Iris pigment epithelial cell (primary cell): Measurements from ENCODE around the gene NTM.
A peak's percentile ranks its signal among the peaks of the same experiment; 100 is the strongest.

Experiments
- DNase-seq: peaks from one replicate; pipeline ENCODE4 v3.0.0-alpha.2; 2011; ENCODE audit warnings: low read depth

NTM gene

DNA sequence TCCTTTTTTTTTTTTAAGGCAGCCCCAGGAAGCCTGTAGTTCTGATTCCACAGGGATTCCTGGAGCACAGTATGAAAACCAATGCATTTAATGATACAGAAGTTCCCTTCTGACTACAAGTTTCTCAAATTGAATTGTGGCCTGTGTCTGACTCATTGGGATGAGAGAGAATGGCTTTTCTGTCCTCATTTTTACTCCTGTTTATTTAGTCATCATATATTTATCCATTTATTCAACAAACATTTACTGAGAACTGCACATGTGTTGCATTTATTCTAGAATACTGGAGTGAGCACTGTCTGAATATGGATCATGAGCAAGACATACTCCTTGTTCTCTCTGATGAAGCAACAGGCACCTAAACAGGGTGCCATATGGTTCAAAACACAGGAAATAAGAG, 231.2 kb downstream of the NTM start:
- no peak for DNase-seq

DNA sequence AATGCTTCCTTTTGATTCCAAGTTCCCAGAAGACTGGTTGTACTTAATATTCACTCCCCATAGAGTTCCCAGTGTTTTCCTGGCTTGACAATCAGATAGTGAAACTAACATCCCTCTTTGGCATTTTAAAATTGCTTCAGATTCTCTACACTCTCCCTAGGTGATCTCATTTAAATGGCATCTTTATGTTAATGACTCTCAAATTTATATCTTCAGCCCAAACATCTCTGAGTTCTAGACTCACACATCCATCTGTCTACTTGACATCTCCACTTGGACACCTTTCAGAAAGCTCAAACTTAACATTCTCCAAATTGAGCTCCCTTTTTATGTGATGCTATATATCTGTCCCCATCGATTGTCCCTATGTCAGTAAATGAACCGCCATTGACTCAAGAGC, 232.0 kb downstream of the NTM start:
- DNase-seq = no peak

DNA sequence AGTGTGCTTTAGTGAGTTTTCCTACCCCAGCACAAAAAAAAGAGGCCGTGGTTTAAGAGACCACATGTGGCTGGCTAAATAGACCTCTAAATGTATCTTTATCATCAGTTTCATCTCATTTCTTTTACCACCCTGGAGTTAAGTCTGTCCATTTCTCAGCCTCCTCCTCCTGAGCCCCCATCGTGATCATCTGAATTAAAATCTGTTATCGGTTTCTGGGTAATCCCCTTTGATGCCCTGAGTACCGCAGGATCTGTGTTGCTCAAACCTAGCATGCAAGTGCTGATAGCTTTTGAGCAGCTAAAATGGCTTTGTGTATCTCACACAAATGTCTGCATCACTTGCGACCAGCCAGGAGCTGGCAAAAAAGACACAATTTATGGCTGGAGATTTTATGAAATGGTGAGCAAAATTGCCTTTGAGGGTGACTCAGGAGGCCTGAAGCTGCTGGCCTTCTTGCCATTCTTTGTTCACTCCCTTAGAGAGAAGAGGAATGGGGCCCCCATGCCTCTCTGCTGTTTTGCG, 236.5 kb downstream of the NTM start:
- DNase-seq = no peak

DNA sequence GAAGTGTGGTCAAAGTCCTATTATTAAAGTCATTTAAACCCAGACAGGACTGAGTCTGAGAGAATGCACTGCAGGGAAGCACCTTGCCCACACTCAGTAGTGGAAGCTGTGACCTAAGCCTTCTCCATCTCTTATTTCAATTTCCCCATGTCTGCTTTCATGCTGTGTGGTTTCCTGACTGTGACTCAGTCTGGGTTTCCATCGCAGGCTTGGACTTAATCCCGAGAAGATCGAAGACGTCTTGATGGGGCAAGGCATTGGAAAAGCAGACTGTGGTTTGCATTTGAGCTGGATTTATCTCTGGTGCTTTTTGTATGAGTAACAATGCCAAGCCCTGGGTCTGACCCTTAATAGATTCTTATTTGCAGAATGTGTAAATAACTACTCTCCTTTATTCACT, 238.9 kb downstream of the NTM start:
- peak; percentile 76 for DNase-seq

DNA sequence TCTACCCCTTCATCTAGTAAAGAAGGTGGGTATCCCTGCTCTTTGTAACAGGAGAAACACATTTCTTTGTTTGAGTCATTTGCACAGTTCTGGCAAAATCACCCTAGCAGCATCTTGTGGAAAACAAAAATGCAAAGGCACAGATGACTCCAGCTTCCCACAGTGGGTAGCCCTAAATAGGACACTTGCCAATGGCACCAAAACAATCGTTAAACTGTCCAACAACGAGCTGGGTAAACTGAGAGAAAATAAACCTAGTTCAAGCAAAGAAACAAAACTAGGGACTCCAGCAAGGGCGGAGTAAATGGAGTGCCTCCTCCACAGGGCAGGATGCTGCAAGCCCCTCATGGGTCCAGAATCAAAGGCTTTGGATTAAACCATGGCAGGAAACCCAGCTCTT, 239.5 kb downstream of the NTM start:
- no peak for DNase-seq

DNA sequence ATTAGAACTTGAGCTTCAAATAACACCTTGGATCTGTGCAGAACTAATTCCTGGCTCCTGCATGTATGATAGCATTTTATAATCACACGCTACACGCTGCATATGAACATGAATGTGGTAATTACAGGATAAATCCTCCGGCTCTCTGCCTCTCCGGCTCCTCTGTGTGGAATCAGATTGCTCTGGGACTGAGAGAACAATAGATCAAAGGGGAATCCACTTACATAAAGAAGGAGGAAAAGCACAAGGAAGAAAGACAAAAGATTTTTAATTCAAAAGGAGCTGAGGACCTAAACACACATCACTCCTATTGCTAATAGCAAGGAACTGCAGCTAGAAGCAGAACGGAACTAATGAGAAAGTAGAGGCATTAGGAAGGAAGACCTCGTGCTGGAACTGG, 240.9 kb downstream of the NTM start:
- DNase-seq = no peak

DNA sequence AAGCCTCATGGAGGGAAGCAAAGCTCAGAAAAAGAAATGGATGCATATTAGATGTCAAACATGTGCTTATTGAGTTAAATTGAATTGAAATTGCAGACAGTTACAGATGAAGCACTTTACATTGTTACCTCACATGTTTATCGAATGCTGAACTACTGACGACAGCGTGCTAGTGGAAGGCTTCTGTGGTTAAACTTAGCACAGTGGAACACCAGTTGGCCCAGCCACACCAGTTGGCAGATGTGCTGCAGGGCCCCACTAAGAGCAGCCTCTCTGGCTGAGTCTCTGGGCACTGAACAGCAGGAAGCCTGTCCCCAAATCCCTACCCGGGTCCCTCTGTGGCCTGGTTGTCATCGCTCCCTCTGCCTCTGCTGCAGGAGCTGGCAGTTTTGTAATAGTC, 242.1 kb downstream of the NTM start:
- no peak for DNase-seq

DNA sequence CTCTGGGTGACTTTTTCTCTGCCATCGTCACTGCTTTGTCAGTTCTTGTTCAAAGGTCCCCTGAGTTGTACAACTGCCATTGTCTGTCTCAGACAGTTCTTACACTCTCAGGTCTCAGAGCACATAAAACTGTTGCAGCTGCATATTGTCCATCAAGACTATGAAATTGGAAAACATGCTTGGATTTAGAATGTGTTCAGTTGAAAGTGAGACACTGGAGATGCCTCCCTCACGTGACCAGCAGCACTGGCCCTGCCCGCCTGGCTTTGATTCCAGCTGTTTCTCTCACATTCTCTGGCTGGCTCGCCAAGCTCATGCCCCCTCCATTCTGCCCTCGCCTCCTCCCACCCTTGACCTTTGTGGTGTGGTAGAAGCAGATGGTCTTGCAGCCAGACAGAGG, 244.2 kb downstream of the NTM start:
- DNase-seq = no peak

DNA sequence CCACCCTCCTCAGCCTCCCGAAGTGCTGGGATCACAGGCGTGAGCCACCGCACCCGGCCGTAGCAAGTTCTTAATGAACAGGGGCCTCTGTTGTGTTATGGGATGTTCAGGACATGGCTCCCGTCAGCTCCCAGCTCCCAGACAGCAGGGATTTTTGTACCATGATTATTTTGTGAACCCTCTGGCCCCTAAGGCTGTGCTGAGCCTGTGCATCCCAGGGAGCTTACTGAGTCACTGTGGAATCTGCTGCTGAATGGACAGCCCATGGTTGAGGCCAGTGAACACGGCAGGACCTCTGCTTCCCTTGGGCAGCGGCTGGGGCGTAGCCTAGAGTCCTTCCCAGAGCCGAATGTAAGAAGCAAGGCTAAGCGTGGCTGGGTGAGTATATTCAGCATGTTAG, 245.2 kb downstream of the NTM start:
- no peak for DNase-seq

DNA sequence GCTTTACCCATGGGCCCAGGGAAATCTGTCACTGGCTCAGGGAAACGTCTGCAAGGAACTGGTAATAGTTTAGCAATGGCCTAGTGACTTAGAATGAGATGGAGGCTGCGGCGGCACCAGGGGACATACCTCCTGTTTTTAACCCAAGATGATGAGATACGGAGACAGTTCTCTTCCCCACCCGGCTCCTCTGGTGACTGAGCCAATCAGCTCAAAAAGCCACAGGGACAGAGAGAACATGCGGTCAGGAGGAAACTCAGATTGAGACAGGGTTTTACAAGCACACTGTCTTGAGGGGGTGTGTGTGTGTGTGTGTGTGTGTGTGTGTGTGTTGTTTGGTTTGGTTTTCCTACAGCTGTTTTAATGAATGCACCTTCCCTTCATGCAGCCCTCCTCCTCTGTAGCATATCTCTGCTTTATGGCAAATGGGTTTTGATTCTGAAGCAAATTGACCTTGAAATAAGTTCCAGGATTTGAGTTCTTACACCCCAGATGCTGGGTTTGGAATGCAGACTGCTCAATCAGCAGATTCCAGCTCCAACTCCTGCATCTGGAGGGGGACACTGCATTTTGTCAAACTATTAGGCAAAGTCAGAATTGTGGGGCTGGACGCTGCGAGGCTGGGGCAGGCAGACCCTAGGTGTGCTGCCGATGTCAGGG, 246.2 kb downstream of the NTM start:
- DNase-seq = no peak

DNA sequence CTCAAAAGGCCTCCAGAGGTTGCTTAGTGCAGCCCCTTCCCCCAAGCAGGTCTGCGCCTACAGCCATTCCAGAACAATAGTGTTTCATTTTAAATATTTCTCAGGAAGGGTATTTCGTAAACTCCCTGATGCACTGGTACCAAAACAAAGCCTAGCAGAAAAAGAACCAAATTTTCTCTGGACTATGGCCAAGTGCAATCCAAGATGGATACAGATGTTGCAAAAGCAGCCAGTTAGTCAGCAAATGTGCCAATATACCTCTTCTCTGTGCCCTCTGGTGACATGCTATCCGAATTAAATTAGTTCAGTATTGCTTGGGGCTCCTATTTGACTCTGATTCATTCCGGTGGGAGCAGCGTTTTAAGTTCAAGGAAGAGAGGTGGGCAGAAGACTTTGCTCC, 247.8 kb downstream of the NTM start:
- DNase-seq = no peak

DNA sequence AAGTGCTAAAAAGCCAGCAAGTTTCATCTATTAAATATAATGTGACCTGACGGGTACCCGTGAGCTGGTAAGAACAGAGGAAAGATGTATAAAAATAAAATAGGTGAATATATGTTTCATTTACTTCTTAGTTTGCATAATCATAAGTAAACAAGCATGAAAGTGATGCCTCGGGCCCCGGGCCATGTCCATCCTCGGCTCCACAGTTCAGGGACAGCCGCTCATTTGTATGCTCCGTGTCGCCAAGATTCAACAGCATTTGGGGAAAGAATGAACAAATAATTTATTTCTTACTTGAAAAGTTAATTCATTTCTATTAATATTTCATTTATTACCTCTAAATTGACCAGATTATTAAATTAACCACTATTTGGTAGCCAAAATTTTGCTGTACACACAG, 251.8 kb downstream of the NTM start:
- DNase-seq = no peak

DNA sequence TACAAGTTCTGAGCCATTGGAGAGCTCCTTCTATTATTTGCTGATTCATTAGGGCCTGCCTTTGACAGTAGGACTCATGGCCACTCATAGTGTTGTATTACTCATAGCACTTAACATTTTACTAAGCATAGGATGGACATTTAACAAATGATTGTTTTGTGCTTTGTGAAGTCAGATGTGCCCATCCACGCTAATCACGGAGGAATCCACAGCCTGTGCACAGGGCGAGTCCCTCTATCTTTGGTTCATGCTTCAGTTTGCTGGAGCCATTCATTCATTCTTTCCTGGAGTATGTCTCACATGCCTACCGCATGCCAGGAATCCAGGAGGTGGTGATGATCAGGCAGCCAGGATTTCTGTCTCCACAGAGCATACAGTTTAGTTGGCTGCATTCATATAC, 254.1 kb downstream of the NTM start:
- no peak for DNase-seq

DNA sequence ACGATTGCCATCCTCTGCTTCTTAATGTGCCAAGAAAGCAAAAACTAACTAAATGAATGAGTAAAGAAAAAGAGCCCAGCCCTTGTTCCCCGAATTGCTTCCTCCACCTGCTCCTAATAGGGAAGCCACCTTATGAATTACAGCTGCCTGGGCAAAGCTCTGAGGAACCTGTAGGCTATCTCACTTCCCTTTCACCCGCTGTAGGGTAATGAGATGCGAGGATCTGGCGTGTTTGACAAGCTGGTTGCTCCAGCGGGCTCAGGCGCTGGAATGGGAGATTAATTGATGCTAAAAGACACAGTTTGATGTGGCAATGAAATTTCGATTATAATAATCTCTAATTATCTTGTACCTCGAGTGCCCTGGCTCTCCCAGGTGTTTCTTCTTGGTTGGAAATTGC, 256.4 kb downstream of the NTM start:
- no peak for DNase-seq

DNA sequence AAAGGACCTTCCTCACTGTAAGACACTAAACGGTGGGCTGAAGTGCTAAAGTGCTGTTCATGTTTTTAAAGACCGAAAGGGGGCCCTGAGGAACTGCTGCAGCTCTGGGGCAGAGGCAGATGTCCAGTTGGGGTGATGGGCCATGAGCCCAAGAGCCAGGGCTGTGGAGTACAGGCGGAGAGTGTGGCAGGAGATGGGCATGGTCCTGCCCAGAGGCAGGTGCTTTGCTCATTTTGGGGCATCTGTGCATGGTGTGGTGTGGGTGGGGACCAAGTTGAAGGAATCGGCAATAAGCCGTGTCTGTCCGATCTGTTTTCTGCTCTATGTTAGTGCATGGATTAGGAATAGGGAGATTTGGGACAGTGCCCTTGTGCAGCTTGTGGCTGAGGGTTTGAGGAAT, 258.3 kb downstream of the NTM start:
- no peak for DNase-seq

DNA sequence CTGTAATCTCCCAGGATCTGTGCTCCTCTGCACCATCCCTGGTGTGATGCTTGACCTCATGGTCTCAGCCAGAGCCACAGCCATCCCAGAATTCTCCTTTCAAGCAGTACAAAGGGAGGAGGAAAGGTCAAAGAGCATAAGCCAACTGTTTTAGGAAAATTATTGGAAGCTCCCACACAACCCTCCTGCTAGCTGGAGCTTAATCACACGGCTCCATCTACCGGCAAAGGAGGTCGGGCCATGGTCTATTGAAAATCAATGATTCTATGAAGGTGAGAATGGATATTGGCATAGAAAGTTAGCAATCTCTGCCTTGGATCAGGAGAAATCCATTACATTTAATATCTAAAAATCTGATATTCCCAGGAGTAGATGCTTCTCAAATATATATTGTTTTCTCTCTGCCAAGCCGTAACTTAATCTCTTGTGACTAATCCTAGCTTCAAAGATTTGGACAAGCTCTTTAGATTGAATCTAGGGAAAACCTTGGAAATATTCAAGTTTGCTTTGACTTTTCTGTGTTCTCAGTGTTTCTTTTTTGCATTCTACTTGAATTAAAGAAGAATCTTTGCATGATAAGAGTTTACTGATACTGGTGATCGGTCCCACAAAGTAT, 259.6 kb downstream of the NTM start:
- no peak for DNase-seq

DNA sequence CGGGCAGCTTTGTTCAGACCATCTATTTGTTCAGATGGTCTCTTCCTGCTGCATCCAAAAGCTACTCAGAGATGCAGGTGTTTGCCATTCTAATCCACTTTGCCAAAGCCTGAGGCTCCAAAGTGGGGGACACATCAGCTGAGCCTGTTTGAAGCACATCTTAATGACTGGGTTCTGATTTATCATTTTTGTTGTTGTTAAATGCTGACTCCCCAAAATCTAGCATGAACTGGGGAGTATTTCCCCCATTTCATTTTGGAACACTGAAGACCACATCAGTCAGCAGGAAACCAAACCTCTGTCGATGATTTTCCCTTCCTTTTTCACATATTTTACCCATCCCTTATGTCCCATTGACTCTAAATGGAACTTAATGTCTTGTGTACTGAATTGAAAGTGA, 262.6 kb downstream of the NTM start:
- DNase-seq = no peak

DNA sequence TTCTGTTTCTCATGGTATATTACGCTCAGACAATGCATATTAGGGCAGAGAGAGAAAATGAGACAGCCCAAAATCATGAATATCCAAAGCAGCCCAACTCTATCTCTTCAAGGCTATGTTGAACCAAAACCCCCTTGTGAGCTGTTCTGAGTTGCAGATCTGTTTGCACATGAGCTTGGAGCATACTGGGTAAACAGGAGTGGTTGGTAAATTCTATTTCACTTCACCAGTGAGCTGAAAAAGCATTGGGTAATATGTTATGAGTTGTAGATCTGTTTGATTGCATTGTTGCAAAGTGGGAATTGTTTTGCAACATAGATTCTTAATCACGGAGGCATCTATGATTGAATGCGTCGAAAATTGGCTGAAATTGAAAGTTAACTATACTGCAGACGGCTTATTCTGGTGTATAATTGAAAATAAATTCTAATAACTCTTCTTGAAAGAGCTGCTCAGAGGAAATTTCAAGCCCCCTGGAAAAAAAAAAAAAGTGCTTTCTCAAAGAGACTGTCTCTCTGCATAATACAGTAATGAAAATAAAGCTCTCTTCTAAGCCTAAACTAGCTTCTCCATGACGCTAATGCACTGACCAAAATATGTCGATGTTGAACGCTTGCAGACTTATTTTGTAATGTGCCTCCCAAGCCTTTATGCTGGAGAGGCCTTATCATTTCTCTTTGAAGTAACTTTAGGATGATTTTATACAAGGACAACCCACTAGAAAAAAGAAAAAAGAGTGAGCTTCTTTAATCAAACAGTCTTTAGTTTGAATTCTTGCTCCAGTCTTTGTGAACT, 263.7 kb downstream of the NTM start:
- no peak for DNase-seq

DNA sequence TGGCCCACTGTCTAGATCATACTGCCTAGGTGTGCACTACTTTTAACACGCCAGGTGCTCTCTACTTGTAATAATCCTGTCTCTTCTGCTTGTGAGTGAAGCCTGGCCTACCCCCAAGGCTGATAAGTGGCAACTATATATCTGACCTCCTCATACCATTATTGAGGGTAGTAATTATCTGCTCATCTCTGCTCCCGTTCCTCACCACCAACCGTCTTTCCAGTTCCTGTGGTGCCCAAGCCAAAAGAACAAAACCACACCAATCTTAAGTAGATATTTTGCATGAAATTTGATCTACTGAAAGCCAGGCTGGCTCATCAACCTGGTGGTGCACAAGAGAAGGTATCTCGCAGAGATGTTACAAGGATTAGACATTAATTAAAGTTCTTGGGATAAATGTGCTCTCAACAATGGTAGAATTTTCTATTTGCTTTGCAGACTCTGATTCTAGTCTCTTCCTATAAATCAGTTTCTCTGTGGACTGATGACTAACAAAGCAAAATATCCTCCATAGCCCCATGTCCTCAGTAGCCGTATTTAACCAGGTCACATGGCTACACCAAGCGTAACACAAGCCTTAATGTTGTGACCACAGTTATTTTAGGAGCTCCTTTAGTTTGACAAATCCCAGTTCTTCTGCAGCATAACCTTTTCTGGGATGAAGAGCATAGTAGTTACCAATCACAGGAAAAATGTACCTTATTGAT, 267.2 kb downstream of the NTM start:
- DNase-seq = no peak

DNA sequence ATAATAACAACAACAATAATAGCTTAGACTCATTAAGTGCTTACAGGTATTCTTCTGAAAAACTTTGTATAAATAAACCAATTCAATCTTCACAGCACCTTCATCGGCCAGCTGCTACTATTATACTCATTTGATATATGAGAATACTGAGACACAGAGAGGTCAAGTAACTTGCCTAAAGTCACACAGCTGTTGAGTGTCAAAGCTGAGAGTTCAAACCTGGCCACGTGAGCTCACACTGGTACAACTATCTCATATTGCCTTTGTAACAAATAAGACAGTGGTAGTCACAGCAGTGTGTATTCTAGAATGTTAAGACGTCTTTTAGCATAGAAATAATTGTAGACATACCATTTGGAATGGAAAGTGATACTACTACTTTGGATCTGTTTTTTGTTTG, 268.5 kb downstream of the NTM start:
- DNase-seq = no peak

DNA sequence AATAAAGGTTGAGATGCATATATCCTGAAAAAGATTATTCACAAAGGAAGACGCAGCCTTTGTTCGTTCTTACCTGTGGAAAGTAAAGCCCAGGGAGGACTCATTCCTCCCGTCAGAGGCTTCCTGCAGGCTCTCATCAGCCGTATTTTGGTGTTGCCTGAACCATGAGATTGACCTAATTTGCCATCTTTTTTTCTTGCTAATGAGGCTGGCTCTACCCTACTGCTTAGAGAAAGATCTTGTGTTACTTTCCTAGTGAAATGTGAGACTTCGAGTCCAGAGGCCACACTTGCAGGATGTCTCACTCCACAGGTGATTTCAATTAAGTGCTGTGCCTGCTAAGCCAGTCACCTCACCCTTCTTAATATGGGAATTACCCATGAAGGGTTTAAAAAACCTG, 269.9 kb downstream of the NTM start:
- no peak for DNase-seq

DNA sequence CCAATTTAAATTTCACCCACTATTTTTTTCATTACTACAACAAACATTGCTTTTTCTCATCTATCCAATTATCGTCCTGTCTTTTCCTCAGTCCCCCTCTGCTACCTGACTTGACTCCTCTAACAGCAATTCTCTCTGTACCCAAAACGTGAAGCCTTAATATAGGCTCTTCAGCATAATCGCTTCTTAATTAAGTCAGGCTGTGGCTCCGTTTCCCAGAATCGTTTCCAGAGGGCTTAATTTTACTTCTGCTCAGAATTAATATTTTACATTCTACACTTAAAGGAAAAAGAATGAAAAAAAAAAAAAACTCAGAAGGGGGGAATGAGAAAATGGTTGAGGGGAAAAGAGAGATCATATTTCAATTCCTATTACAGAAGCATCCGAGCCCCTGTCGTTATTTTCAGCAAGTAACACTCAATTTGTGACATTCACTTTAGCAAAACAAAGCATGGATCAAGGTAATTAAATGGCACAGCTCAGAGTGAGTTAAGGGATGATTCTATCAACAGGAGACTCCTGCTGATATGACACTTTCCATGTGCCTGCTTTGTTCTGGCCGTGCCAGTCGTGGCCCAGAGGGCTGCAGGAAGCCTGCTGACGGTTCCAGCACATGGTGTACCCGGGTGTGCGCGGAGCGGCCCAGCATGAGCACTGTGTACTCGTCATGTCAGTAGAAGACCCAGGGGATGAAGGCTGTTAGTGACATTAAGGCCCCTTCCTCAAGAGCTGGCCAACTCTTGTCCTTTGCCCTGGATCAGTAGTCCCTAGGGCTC, 272.5 kb downstream of the NTM start:
- DNase-seq = no peak
